Neural progenitor cell (in vitro differentiated cells): ENCODE results near the gene CAMK1D. TPM values are rescaled to one million over a fixed set of nuclear protein-coding genes. Genes with fewer than 3 reads are reported as not detected.

Source experiments
- DNase-seq: peaks from one replicate; pipeline ENCODE4 v3.0.0-alpha.2; 2016; ENCODE audit warnings: low spot score
- H2AFZ ChIP-seq: fragments of 200-600 bp; sonication (generic); replicated peaks from 2 replicates; pipeline ENCODE4 v1.6.1; 2016; ENCODE audit warnings: antibody characterized with exemption
- H3F3A ChIP-seq: fragments of 200-600 bp; sonication (generic); 2 replicates; pipeline ENCODE4 v1.6.1; 2016; ENCODE audit warnings: antibody characterized with exemption, low read depth
- H3K27ac ChIP-seq: fragments of 200-600 bp; sonication (generic); 2 replicates; pipeline ENCODE4 v1.5.1; 2016; ENCODE audit warnings: mild to moderate bottlenecking
- H3K27me3 ChIP-seq: fragments of 200-600 bp; sonication (generic); 2 replicates; pipeline ENCODE4 v1.6.1; 2016; ENCODE audit warnings: mild to moderate bottlenecking, moderate library complexity
- H3K36me3 ChIP-seq: fragments of 200-600 bp; sonication (generic); 2 replicates; pipeline ENCODE4 v1.5.1; 2016
- H3K4me1 ChIP-seq: fragments of 200-600 bp; sonication (generic); 2 replicates; pipeline ENCODE4 v1.6.1; 2016; ENCODE audit warnings: mixed run types
- H3K4me2 ChIP-seq: fragments of 200-600 bp; sonication (generic); 2 replicates; pipeline ENCODE4 v1.6.1; 2016
- H3K4me3 ChIP-seq: fragments of 200-600 bp; sonication (generic); 2 replicates; pipeline ENCODE4 v1.5.1; 2016
- H3K79me2 ChIP-seq: fragments of 200-600 bp; sonication (generic); 2 replicates; pipeline ENCODE4 v1.6.1; 2016; ENCODE audit warnings: low read depth
- H3K9ac ChIP-seq: fragments of 200-600 bp; sonication (generic); 2 replicates; pipeline ENCODE4 v1.6.1; 2016
- H3K9me3 ChIP-seq: fragments of 200-600 bp; sonication (generic); 2 replicates; pipeline ENCODE4 v1.5.1; 2016; ENCODE audit warnings: low read depth
- H4K20me1 ChIP-seq: fragments of 200-600 bp; sonication (generic); 2 replicates; pipeline ENCODE4 v1.6.1; 2016; ENCODE audit warnings: low read depth
- H3K27ac Mint-ChIP-seq: 3 replicates; pipeline ENCODE4 v1.8.0; 2021; ENCODE audit warnings: mixed read lengths
- H3K27me3 Mint-ChIP-seq: 2 replicates; pipeline ENCODE4 v1.8.0; 2022; ENCODE audit warnings: low read depth, mild to moderate bottlenecking, inconsistent platforms, moderate library complexity, mixed read lengths; ENCODE audit not compliant: insufficient read depth
- H3K36me3 Mint-ChIP-seq: 3 replicates; pipeline ENCODE4 v1.8.0; 2021; ENCODE audit warnings: mixed read lengths
- H3K4me1 Mint-ChIP-seq: 3 replicates; pipeline ENCODE4 v1.8.0; 2021; ENCODE audit warnings: mixed read lengths
- H3K4me3 Mint-ChIP-seq: 3 replicates; pipeline ENCODE4 v1.8.0; 2021; ENCODE audit warnings: mild to moderate bottlenecking, moderate library complexity, mixed read lengths
- H3K9me3 Mint-ChIP-seq: 3 replicates; pipeline ENCODE4 v1.8.0; 2020; ENCODE audit warnings: mixed read lengths
- EZH2 ChIP-seq: fragments of 200-600 bp; sonication (generic); IDR thresholded peaks from 2 replicates; pipeline ENCODE4 v1.6.1; 2017; ENCODE audit warnings: antibody characterized with exemption, mild to moderate bottlenecking, moderate library complexity
- EZH2phosphoT487 ChIP-seq: fragments of 200-600 bp; sonication (generic); IDR thresholded peaks from 2 replicates; pipeline ENCODE4 v1.6.1; 2017; ENCODE audit warnings: antibody characterized with exemption
- total RNA-seq: library from RNA; depleted of rRNA; stranded (reverse); fragments of >200 nt; gene quantifications from 2 replicates; pipeline ENCODE4 v1.2.3, GENCODE V29; 2015; ENCODE audit warnings: low replicate concordance
- TF ChIP-seq, protein P1 (sequence below): fragments of 200-600 bp; sonication (generic); IDR thresholded peaks from 2 replicates; pipeline ENCODE4 v1.5.1; 2017; ENCODE audit warnings: antibody characterized with exemption, mild to moderate bottlenecking

Gene CAMK1D
- total RNA-seq, 1 donor from 2014 or later, result 7.6 TPM

DNA sequence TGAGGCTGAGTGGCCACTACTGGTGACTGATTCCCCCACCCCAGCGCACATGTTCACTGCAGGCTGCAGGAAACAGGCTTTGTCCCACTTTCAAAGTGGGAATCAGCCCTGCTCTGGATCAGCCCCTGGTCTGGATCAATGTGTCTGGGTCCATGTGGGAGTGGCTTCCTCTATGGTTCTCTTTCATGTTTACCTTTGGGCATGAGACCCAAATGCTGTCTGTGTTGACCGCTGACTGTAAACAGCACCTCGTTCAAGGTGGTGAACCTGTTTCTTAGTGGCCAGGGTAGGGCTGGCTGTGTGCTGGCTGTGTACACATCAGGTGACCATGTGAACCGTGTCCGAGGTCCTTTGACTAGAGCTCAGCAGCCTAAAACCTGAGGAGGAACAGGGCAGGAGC, 121.8 kb downstream of the CAMK1D start:
- H3K36me3 Mint-ChIP-seq, result no peaks in the 10 kb centered on the region
- Histone ChIP-seq H2AFZ (no peak overlapping the region), H3K36me3 (no peaks in the 10 kb centered on the region), H3K4me1 (peaks cover 15% of the 10 kb centered on the region), H3K9ac (no peak overlapping the region), H3F3A (peaks cover 9% of the 10 kb centered on the region), H3K9me3 (no peaks in the 10 kb centered on the region), H3K4me3 (no peak overlapping the region), H3K27me3 (no peaks in the 10 kb centered on the region), H3K27ac (no peak overlapping the region), H3K4me2 (no peak overlapping the region), H3K79me2 (no peaks in the 10 kb centered on the region), H4K20me1 (peaks cover 6% of the 10 kb centered on the region)
- peak overlapping the region; percentile 15 for H3K27ac Mint-ChIP-seq
- TF ChIP-seq, protein P1, sequence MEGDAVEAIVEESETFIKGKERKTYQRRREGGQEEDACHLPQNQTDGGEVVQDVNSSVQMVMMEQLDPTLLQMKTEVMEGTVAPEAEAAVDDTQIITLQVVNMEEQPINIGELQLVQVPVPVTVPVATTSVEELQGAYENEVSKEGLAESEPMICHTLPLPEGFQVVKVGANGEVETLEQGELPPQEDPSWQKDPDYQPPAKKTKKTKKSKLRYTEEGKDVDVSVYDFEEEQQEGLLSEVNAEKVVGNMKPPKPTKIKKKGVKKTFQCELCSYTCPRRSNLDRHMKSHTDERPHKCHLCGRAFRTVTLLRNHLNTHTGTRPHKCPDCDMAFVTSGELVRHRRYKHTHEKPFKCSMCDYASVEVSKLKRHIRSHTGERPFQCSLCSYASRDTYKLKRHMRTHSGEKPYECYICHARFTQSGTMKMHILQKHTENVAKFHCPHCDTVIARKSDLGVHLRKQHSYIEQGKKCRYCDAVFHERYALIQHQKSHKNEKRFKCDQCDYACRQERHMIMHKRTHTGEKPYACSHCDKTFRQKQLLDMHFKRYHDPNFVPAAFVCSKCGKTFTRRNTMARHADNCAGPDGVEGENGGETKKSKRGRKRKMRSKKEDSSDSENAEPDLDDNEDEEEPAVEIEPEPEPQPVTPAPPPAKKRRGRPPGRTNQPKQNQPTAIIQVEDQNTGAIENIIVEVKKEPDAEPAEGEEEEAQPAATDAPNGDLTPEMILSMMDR, result no peak
- TF ChIP-seq EZH2phosphoT487 (no peak), EZH2 (no peak)
- H3K4me3 Mint-ChIP-seq, result no peak overlapping the region
- H3K9me3 Mint-ChIP-seq, result no peaks in the 10 kb centered on the region
- no peak for DNase-seq
- peaks cover 22% of the 10 kb centered on the region for H3K4me1 Mint-ChIP-seq
- H3K27me3 Mint-ChIP-seq, result no peaks in the 10 kb centered on the region

DNA sequence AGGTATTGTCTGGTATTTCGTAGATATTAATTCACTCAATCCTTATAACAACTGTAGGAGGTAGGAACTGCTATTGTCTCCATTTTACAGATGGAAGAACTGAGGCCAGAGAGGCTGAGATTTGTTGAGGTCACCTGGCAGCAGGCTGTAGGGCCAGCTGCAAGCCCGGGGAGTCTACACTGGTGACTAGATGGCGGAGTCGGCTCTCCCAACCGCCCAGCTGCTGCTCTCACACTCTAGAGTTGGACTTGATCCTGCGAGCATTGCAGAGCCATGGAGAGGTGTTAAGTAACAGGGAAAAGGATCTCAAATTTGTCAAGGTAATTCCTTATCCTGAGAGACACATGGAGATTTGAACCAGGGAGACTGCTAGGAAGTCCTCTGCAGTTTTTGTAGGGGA, 124.1 kb downstream of the CAMK1D start:
- Mint-ChIP-seq H3K4me1 (peaks cover 18% of the 10 kb centered on the region), H3K27me3 (no peaks in the 10 kb centered on the region), H3K36me3 (no peaks in the 10 kb centered on the region), H3K9me3 (no peaks in the 10 kb centered on the region), H3K4me3 (no peak overlapping the region), H3K27ac (no peak overlapping the region)
- Histone ChIP-seq H3K9me3 (no peaks in the 10 kb centered on the region), H4K20me1 (peaks cover 6% of the 10 kb centered on the region), H3K4me3 (no peak overlapping the region), H3K27ac (no peak overlapping the region), H3K27me3 (no peaks in the 10 kb centered on the region), H2AFZ (no peak overlapping the region), H3K4me2 (no peak overlapping the region), H3K9ac (no peak overlapping the region), H3K79me2 (no peaks in the 10 kb centered on the region), H3F3A (peaks cover 4% of the 10 kb centered on the region), H3K36me3 (no peaks in the 10 kb centered on the region), H3K4me1 (peaks cover 10% of the 10 kb centered on the region)
- DNase-seq, result no peak
- TF ChIP-seq EZH2 (no peak), EZH2phosphoT487 (no peak)
- TF ChIP-seq, protein P1, result no peak

DNA sequence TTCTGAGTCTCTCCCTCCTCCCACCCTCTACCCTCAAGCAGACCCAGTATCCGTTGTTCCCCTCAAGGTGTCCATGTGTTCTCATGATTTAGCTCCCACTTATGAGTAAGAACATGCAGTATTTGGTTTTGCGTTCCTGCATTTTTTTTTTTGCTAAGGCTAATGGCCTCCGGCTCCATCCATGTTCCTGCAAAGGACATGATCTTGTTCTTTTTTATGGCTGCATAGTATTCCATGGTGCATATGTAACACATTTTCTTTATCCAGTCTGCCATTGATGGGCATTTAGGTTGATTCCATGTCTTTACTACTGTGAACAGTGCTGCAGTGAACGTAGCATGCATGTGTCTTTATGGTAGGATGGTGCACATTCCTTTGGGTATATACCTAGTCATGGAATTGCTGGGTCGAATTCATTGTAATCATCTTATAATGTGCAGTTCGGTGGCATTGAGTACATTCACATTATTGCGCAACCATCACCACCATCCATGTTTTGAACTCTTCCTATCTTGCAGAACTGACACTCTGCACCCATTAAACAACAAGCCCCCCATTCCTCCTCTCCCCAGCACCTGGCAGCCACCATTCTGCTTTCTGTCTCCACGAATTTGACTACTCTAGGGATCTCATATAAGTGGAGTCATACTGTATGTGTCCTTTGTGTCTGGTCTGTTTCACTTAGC, 125.5 kb downstream of the CAMK1D start:
- TF ChIP-seq EZH2phosphoT487 (no peak), EZH2 (no peak)
- TF ChIP-seq, protein P1, result no peak
- Mint-ChIP-seq H3K4me1 (peaks cover 16% of the 10 kb centered on the region), H3K27ac (no peak overlapping the region), H3K4me3 (no peak overlapping the region), H3K36me3 (no peaks in the 10 kb centered on the region), H3K27me3 (no peaks in the 10 kb centered on the region), H3K9me3 (no peaks in the 10 kb centered on the region)
- Histone ChIP-seq H3K36me3 (no peaks in the 10 kb centered on the region), H3K79me2 (no peaks in the 10 kb centered on the region), H4K20me1 (no peaks in the 10 kb centered on the region), H2AFZ (no peak overlapping the region), H3K4me2 (no peak overlapping the region), H3K4me3 (no peak overlapping the region), H3K4me1 (no peaks in the 10 kb centered on the region), H3F3A (no peaks in the 10 kb centered on the region), H3K27ac (no peak overlapping the region), H3K9me3 (no peaks in the 10 kb centered on the region), H3K27me3 (no peaks in the 10 kb centered on the region), H3K9ac (no peak overlapping the region)
- DNase-seq, result no peak
